K562 (cell line): Measurements from ENCODE around the gene BRCA1. TPM values are rescaled to one million over a fixed set of nuclear protein-coding genes. Genes with fewer than 3 reads are reported as not detected.

ENCODE experiments used
- ARID2 ChIP-seq: fragments of 450-650 bp; IDR thresholded peaks from 2 replicates; pipeline ENCODE4 v1.6.1; 2017; ENCODE audit warnings: antibody characterized with exemption, mild to moderate bottlenecking
- GATAD2B ChIP-seq: fragments of 450-650 bp; IDR thresholded peaks from 2 replicates; pipeline ENCODE4 v1.6.1; 2017; ENCODE audit warnings: mild to moderate bottlenecking, borderline replicate concordance
- PTBP1 ChIP-seq: fragments of 200-400 bp; formaldehyde crosslinking; IDR thresholded peaks from 2 replicates; pipeline ENCODE4 v1.6.1; 2017; ENCODE audit warnings: low read depth, low read length
- RBM25 ChIP-seq: fragments of 200-400 bp; formaldehyde crosslinking; IDR thresholded peaks from 2 replicates; pipeline ENCODE4 v1.6.1; 2018; ENCODE audit warnings: low read length, low read depth, moderate library complexity; ENCODE audit not compliant: severe bottlenecking
- SLC30A9 ChIP-seq: fragments of 250-450 bp; sonication (Bioruptor Pico); IDR thresholded peaks from 2 replicates; pipeline ENCODE4 v1.8.0; 2022; ENCODE audit warnings: mild to moderate bottlenecking, moderate library complexity
- TGIF2 ChIP-seq: sonication (generic); formaldehyde crosslinking; IDR thresholded peaks from 2 replicates; pipeline ENCODE4 v1.8.1; 2022; ENCODE audit warnings: mild to moderate bottlenecking, missing genetic modification reagents, moderate library complexity
- YY1 ChIP-seq, 3 experiments: IDR thresholded peaks; 2 replicates each; pipeline ENCODE4 v1.6.1; 2011; ENCODE audit warnings: low read length in 2 of 3, mild to moderate bottlenecking in 2 of 3, moderate library complexity in 2 of 3, borderline replicate concordance in 1 of 3, control low read depth in 1 of 3, low read depth in 1 of 3; ENCODE audit not compliant: insufficient read depth in 3 of 3, insufficient replicate concordance in 2 of 3, control insufficient read depth in 1 of 3, insufficient read length in 1 of 3; ENCODE audit errors: extremely low read depth in 1 of 3
- ZNF3 ChIP-seq: fragments of 250-450 bp; sonication (Bioruptor Pico); IDR thresholded peaks from 2 replicates; pipeline ENCODE4 v1.5.0; 2021; ENCODE audit warnings: mild to moderate bottlenecking, moderate library complexity
- ZNF583 ChIP-seq: fragments of 250-450 bp; sonication (Bioruptor Pico); IDR thresholded peaks from 2 replicates; pipeline ENCODE4 v1.4.0; 2020
- polyA plus RNA-seq, 8 experiments: library from polyadenylated mRNA; depleted of rRNA in 4 of 8; stranded (reverse) in 5 of 8; unstranded in 3 of 8; fragments of >200 nt; fragmentation: Nextera tagmentation in 2 of 8; fragmentation: Illumina TruSeq in 1 of 8; extraction: Ambion mirVana in 2 of 8; extraction: Trizol in 1 of 8; gene quantifications; 2 replicates each; pipeline versions ENCODE4 v1.2.1 to v1.2.3, GENCODE V29; 2011 to 2014; ENCODE audit warnings: inconsistent platforms in 1 of 8, missing spikeins in 1 of 8
- total RNA-seq, 7 experiments: library from RNA; depleted of rRNA in 6 of 7; stranded (reverse); fragments of >200 nt in 6 of 7; fragmentation: Illumina TruSeq in 2 of 7; extraction: Trizol in 2 of 7; gene quantifications; 2 replicates each; pipeline versions ENCODE4 v1.2.1 to v1.2.3, GENCODE V29; 2011 to 2021; ENCODE audit warnings: low replicate concordance in 1 of 7
- TF ChIP-seq, protein P1 (sequence below): fragments of 450-650 bp; formaldehyde crosslinking; IDR thresholded peaks from 2 replicates; pipeline ENCODE4 v1.4.0; 2020; ENCODE audit warnings: mild to moderate bottlenecking, moderate library complexity
- TF ChIP-seq, protein P2 (sequence below): fragments of 450-650 bp; IDR thresholded peaks from 2 replicates; pipeline ENCODE4 v1.6.1; 2016; ENCODE audit warnings: antibody characterized with exemption
- TF ChIP-seq, protein P3 (sequence below): IDR thresholded peaks from 2 replicates; pipeline ENCODE4 v1.6.1; 2011; ENCODE audit warnings: borderline replicate concordance, low read depth, mild to moderate bottlenecking, moderate library complexity, low read length; ENCODE audit not compliant: insufficient read depth, poor library complexity, severe bottlenecking
- TF ChIP-seq, protein P4 (sequence below): fragments of 250-450 bp; sonication (Bioruptor Pico); IDR thresholded peaks from 2 replicates; pipeline ENCODE4 v1.8.0; 2022; ENCODE audit warnings: moderate library complexity, mild to moderate bottlenecking, inconsistent platforms
- TF ChIP-seq, protein P5 (sequence below), 3 experiments: fragments of 200-800 bp in 1 of 3; sonication (Bioruptor generic) in 1 of 3; sonication (generic) in 1 of 3; formaldehyde crosslinking in 1 of 3; IDR thresholded peaks; 2 replicates each; pipeline versions ENCODE4 v1.6.1 to v1.8.0; 2016 to 2022; ENCODE audit warnings: mild to moderate bottlenecking in 2 of 3, missing compliant biosample characterization in 2 of 3, missing genetic modification characterization in 2 of 3, missing genetic modification reagents in 1 of 3
- TF ChIP-seq, protein P6 (sequence below): sonication (generic); formaldehyde crosslinking; IDR thresholded peaks from 2 replicates; pipeline ENCODE4 v1.8.0; 2022; ENCODE audit warnings: mild to moderate bottlenecking, missing genetic modification reagents

The BRCA1 gene
- total and polyA plus RNA-seq, 9 of the 15 experiments (the other 6 are each of a cell fraction or from before 2014, with no cell fraction given) = 25.9 to 95.3 (median 62.3) TPM

DNA sequence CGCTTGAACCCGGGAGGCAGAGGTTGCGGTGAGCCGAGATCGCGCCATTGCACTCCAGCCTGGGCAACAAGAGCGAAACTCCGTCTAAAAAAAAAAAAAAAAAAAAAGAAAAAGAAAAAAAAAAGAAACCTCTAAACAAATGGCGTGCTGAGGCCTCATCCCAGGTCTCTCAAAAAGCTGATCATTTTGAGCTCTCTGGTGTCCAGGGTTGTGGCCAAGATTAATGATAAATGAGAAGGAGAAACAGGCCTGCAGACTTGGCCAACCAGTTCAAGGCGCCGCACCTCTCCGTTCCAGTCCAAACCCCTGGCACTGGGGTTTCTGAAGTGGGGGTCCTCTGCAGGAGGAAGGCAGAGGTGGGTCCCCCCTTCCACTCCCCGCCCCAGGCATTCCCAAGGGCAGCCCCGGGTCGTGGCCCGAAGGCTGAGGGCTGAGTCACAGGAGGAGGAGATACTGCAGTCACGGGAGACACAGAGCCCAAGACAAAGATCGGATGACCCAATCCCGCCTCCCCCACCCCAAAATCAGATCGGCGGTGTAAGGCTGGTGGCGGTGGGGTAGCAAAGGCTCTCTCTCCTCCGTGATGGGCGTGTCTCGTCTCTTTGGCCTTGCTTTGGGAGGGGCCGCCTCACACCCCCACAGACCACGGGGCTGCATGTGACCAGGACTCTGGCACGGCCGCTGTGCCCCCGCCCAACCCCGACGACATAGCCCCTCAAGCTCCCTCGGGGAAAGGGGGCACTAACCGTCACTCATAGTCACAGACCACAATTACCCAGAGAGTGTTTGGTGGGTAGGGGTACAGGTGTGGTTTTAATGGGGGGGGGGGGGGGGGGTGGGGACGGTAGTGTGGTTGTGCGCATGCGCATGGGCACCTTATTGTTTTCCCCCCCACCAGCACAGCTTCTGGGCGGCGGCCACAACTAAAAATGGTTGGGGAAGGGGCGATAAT lies 104.1 kb downstream of the BRCA1 start (continued):
- TF ChIP-seq, protein P1, sequence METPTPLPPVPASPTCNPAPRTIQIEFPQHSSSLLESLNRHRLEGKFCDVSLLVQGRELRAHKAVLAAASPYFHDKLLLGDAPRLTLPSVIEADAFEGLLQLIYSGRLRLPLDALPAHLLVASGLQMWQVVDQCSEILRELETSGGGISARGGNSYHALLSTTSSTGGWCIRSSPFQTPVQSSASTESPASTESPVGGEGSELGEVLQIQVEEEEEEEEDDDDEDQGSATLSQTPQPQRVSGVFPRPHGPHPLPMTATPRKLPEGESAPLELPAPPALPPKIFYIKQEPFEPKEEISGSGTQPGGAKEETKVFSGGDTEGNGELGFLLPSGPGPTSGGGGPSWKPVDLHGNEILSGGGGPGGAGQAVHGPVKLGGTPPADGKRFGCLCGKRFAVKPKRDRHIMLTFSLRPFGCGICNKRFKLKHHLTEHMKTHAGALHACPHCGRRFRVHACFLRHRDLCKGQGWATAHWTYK = peak; percentile 75; the same call in 1 of the 2 replicates
- TF ChIP-seq ZNF3 (CRISPR knock-in tag) = no peak
- TF ChIP-seq TGIF2 (CRISPR knock-in tag) = no peak
- no peak for TF ChIP-seq GATAD2B
- TF ChIP-seq, protein P2, sequence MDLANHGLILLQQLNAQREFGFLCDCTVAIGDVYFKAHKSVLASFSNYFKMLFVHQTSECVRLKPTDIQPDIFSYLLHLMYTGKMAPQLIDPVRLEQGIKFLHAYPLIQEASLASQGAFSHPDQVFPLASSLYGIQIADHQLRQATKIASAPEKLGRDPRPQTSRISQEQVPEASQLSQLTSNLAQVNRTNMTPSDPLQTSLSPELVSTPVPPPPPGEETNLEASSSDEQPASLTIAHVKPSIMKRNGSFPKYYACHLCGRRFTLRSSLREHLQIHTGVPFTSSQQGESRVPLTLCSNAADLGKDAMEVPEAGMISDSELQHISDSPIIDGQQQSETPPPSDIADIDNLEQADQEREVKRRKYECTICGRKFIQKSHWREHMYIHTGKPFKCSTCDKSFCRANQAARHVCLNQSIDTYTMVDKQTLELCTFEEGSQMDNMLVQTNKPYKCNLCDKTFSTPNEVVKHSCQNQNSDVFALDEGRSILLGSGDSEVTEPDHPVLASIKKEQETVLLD = peak; percentile 52; the same call in 1 of the 2 replicates
- no peak for TF ChIP-seq ARID2
- no peak for TF ChIP-seq PTBP1
- TF ChIP-seq, protein P3, sequence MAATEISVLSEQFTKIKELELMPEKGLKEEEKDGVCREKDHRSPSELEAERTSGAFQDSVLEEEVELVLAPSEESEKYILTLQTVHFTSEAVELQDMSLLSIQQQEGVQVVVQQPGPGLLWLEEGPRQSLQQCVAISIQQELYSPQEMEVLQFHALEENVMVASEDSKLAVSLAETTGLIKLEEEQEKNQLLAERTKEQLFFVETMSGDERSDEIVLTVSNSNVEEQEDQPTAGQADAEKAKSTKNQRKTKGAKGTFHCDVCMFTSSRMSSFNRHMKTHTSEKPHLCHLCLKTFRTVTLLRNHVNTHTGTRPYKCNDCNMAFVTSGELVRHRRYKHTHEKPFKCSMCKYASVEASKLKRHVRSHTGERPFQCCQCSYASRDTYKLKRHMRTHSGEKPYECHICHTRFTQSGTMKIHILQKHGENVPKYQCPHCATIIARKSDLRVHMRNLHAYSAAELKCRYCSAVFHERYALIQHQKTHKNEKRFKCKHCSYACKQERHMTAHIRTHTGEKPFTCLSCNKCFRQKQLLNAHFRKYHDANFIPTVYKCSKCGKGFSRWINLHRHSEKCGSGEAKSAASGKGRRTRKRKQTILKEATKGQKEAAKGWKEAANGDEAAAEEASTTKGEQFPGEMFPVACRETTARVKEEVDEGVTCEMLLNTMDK = no peak
- TF ChIP-seq YY1 (IDR thresholded peaks at IDR 0.05; ENCODE audit: borderline replicate concordance in 1 of 3, control insufficient read depth in 1 of 3, extremely low read depth in 1 of 3, insufficient read depth in 3 of 3, insufficient read length in 1 of 3, insufficient replicate concordance in 2 of 3, low read depth in 1 of 3, low read length in 2 of 3) = peak in 1 of 3 experiments; percentile 14
- TF ChIP-seq, protein P4, sequence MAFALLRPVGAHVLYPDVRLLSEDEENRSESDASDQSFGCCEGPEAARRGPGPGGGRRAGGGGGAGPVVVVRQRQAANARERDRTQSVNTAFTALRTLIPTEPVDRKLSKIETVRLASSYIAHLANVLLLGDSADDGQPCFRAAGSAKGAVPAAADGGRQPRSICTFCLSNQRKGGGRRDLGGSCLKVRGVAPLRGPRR (CRISPR knock-in tag) = no peak
- TF ChIP-seq, protein P5, sequence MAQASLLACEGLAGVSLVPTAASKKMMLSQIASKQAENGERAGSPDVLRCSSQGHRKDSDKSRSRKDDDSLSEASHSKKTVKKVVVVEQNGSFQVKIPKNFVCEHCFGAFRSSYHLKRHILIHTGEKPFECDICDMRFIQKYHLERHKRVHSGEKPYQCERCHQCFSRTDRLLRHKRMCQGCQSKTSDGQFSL (CRISPR knock-in tag; IDR thresholded peaks at IDR 0.05) = peak; percentile 96
- TF ChIP-seq, protein P5 (tag; IDR thresholded peaks at IDR 0.05) = peak in 1 of 2 experiments; percentile 99; a peak in 2 of 4 replicates
- no peak for TF ChIP-seq ZNF583 (CRISPR knock-in tag)
- TF ChIP-seq SLC30A9 (CRISPR knock-in tag) = no peak
- TF ChIP-seq RBM25 = no peak
- TF ChIP-seq, protein P6, sequence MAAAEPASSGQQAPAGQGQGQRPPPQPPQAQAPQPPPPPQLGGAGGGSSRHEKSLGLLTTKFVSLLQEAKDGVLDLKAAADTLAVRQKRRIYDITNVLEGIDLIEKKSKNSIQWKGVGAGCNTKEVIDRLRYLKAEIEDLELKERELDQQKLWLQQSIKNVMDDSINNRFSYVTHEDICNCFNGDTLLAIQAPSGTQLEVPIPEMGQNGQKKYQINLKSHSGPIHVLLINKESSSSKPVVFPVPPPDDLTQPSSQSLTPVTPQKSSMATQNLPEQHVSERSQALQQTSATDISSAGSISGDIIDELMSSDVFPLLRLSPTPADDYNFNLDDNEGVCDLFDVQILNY (CRISPR knock-in tag) = no peak
